IMR-90 (cell line): ENCODE measurements around the gene NFKBIZ. TPM values are rescaled to one million over a fixed set of nuclear protein-coding genes. Genes with fewer than 3 reads are reported as not detected.

Experiments used
- ATAC-seq: fragments of 200-7000 bp; cut with Tn5 transposase; 2 replicates; pipeline ENCODE4 v1.9.1; 2020; ENCODE audit warnings: low read depth, mild to moderate bottlenecking, moderate library complexity
- BruUV-seq: library from RNA; stranded (reverse); fragments of 400-500 nt; replicated peaks from 2 replicates; lab custom pipeline; 2021; lab: Mats Ljungman, UMichigan
- CTCF ChIA-PET: fragments of 300-600 bp; formaldehyde crosslinking; extraction: SDS; loops from one replicate; lab custom pipeline; 2021; ENCODE audit warnings: antibody characterized with exemption; lab: Yijun Ruan, JAX
- POLR2A ChIA-PET: fragments of 300-600 bp; sonication (Branson Sonifier 250); formaldehyde crosslinking; loops from one replicate; lab custom pipeline; 2022; ENCODE audit warnings: antibody characterized with exemption; ENCODE audit not compliant: unreplicated experiment; lab: Charles Lee
- DNase-seq: peaks from one replicate; pipeline ENCODE4 v3.0.0; 2013
- H2AFZ ChIP-seq: replicated peaks from 2 replicates; pipeline ENCODE3; 2013; ENCODE audit warnings: low read length, mild to moderate bottlenecking; ENCODE audit not compliant: poor library complexity
- H2AK5ac ChIP-seq: 2 replicates; pipeline ENCODE4 v1.6.1; 2013; ENCODE audit warnings: low read depth, low read length, inconsistent platforms
- H2AK9ac ChIP-seq: replicated peaks from 2 replicates; pipeline ENCODE3; 2013; ENCODE audit warnings: mild to moderate bottlenecking, low read depth, low read length, moderate library complexity; ENCODE audit not compliant: poor library complexity
- H2BK120ac ChIP-seq: 2 replicates; pipeline ENCODE4 v1.6.1; 2013; ENCODE audit warnings: low read depth, low read length, inconsistent platforms
- H2BK15ac ChIP-seq: 3 replicates; pipeline ENCODE4 v1.6.1; 2013; ENCODE audit warnings: low read depth, low read length, inconsistent platforms
- H2BK20ac ChIP-seq: 2 replicates; pipeline ENCODE4 v1.6.1; 2013; ENCODE audit warnings: low read depth, mild to moderate bottlenecking, inconsistent platforms, low read length, moderate library complexity
- H2BK5ac ChIP-seq: 2 replicates; pipeline ENCODE4 v1.6.1; 2013; ENCODE audit warnings: mild to moderate bottlenecking, low read depth, low read length, inconsistent platforms; ENCODE audit not compliant: poor library complexity, severe bottlenecking
- H3K14ac ChIP-seq: replicated peaks from 2 replicates; pipeline ENCODE4 v1.6.1; 2013; ENCODE audit warnings: low read depth, low read length, inconsistent platforms
- H3K18ac ChIP-seq: 2 replicates; pipeline ENCODE4 v1.6.1; 2013; ENCODE audit warnings: low read depth, low read length, control low read depth
- H3K23ac ChIP-seq: 2 replicates; pipeline ENCODE4 v1.6.1; 2013; ENCODE audit warnings: low read depth, low read length, inconsistent platforms
- H3K27ac ChIP-seq: 2 replicates; pipeline ENCODE4 v1.5.1; 2013; ENCODE audit warnings: mild to moderate bottlenecking, control low read depth, low read length; ENCODE audit not compliant: insufficient read depth
- H3K27me3 ChIP-seq: 2 replicates; pipeline ENCODE4 v1.6.1; 2013; ENCODE audit warnings: low read length; ENCODE audit not compliant: control insufficient read depth, insufficient read depth
- H3K36me3 ChIP-seq: 2 replicates; pipeline ENCODE4 v1.6.1; 2013; ENCODE audit warnings: low read length, mixed read lengths; ENCODE audit not compliant: control insufficient read depth, insufficient read depth
- H3K4ac ChIP-seq: 2 replicates; pipeline ENCODE4 v1.6.1; 2013; ENCODE audit warnings: low read depth, low read length, inconsistent platforms
- H3K4me1 ChIP-seq: 2 replicates; pipeline ENCODE4 v1.6.1; 2013; ENCODE audit warnings: low read length, mixed read lengths; ENCODE audit not compliant: control insufficient read depth, insufficient read depth
- H3K4me2 ChIP-seq: 2 replicates; pipeline ENCODE4 v1.6.1; 2013; ENCODE audit warnings: low read depth, mild to moderate bottlenecking, control low read depth, low read length, moderate library complexity
- H3K4me3 ChIP-seq: 2 replicates; pipeline ENCODE4 v1.5.1; 2013; ENCODE audit warnings: low read depth, mild to moderate bottlenecking, control low read depth, low read length, moderate library complexity; ENCODE audit not compliant: insufficient read depth
- H3K56ac ChIP-seq: 2 replicates; pipeline ENCODE4 v1.6.1; 2013; ENCODE audit warnings: low read length, inconsistent platforms; ENCODE audit not compliant: insufficient read depth; ENCODE audit errors: extremely low read depth
- H3K79me1 ChIP-seq, 2 experiments: 2 replicates each; pipeline ENCODE4 v1.6.1; 2013; ENCODE audit warnings: low read length in 2 of 2, inconsistent platforms in 1 of 2, low read depth in 1 of 2
- H3K9ac ChIP-seq: 2 replicates; pipeline ENCODE4 v1.6.1; 2013; ENCODE audit warnings: low read depth, low read length, control low read depth
- H3K9me1 ChIP-seq: 2 replicates; pipeline ENCODE4 v1.6.1; 2013; ENCODE audit warnings: low read length, inconsistent platforms; ENCODE audit not compliant: insufficient read depth
- H3K9me3 ChIP-seq: 2 replicates; pipeline ENCODE4 v1.6.1; 2013; ENCODE audit warnings: low read length; ENCODE audit not compliant: control insufficient read depth, insufficient read depth
- H4K20me1 ChIP-seq: 2 replicates; pipeline ENCODE4 v1.6.1; 2013; ENCODE audit warnings: low read length, inconsistent platforms; ENCODE audit not compliant: insufficient read depth
- H4K5ac ChIP-seq: 2 replicates; pipeline ENCODE4 v1.6.1; 2013; ENCODE audit warnings: mild to moderate bottlenecking, low read depth, low read length, control low read depth
- H4K8ac ChIP-seq, 2 experiments: 2 replicates each; pipeline ENCODE4 v1.6.1; 2013; ENCODE audit warnings: low read depth in 2 of 2, low read length in 2 of 2, control low read depth in 1 of 2, inconsistent platforms in 1 of 2
- H4K91ac ChIP-seq: 2 replicates; pipeline ENCODE4 v1.6.1; 2013; ENCODE audit warnings: low read depth, low read length, inconsistent platforms; ENCODE audit not compliant: insufficient read depth
- MAFK ChIP-seq: IDR thresholded peaks from 2 replicates; pipeline ENCODE4 v1.6.1; 2012; ENCODE audit warnings: low read depth, low read length, improper control_type of control experiment
- MAZ ChIP-seq: IDR thresholded peaks from 2 replicates; pipeline ENCODE4 v1.6.1; 2012; ENCODE audit warnings: low read depth, mild to moderate bottlenecking, low read length, improper control_type of control experiment, moderate library complexity, borderline replicate concordance
- POLR2A ChIP-seq: IDR thresholded peaks from 2 replicates; pipeline ENCODE4 v1.6.1; 2012; ENCODE audit warnings: mild to moderate bottlenecking, low read depth, low read length
- RCOR1 ChIP-seq: IDR thresholded peaks from 2 replicates; pipeline ENCODE4 v1.6.1; 2012; ENCODE audit warnings: mild to moderate bottlenecking, low read length, improper control_type of control experiment; ENCODE audit not compliant: insufficient replicate concordance
- RFX5 ChIP-seq: IDR thresholded peaks from 2 replicates; pipeline ENCODE4 v1.8.0; 2012; ENCODE audit warnings: low read depth, mild to moderate bottlenecking, low read length, moderate library complexity
- SMC3 ChIP-seq: fragments of 150-350 bp; IDR thresholded peaks from 2 replicates; pipeline ENCODE4 v1.6.1; 2016; ENCODE audit warnings: low read depth, mild to moderate bottlenecking, antibody characterized with exemption, low read length, moderate library complexity
- WGBS, 2 experiments: methylation state at CpG; one replicate each; pipeline versions ENCODE4 v1.1.5 to v1.1.7; 2013; ENCODE audit warnings: missing lambda C conversion rate in 2 of 2; ENCODE audit not compliant: insufficient read length in 1 of 2; ENCODE audit errors: extremely low coverage in 2 of 2; 5-methylcytosine and 5-hydroxymethylcytosine counted together
- dilution Hi-C: fragments of 300-500 bp; cut with HindIII; formaldehyde crosslinking; loops from one replicate; pipeline ENCODE4 v1.14.3; 2018; ENCODE audit warnings: low sequenced_read_pairs; ENCODE audit not compliant: unreplicated experiment
- in situ Hi-C: fragments of 300-500 bp; cut with MboI; formaldehyde crosslinking; loops from 3 replicates; pipeline ENCODE4 v1.14.3; 2019; ENCODE audit warnings: low sequenced_read_pairs, inconsistent platforms, mixed read lengths
- intact Hi-C: fragments of 100-400 bp; cut with micrococcal nuclease; formaldehyde crosslinking; loops from 2 replicates; pipeline ENCODE4 v1.10.0; 2022
- polyA plus RNA-seq, 3 experiments: library from polyadenylated mRNA; depleted of rRNA; stranded (reverse); fragments of >200 nt; gene quantifications; 2 replicates each; pipeline ENCODE4 v1.2.3, GENCODE V29; 2012; ENCODE audit warnings: low replicate concordance in 1 of 3
- total RNA-seq: library from RNA; depleted of rRNA; stranded (reverse); fragments of >200 nt; gene quantifications from 2 replicates; pipeline ENCODE4 v1.2.3, GENCODE V29; 2012

Gene NFKBIZ
- total and polyA plus RNA-seq, 2 of the 4 experiments (the other 2 are of a cell fraction): 35.0 to 40.9 TPM

DNA sequence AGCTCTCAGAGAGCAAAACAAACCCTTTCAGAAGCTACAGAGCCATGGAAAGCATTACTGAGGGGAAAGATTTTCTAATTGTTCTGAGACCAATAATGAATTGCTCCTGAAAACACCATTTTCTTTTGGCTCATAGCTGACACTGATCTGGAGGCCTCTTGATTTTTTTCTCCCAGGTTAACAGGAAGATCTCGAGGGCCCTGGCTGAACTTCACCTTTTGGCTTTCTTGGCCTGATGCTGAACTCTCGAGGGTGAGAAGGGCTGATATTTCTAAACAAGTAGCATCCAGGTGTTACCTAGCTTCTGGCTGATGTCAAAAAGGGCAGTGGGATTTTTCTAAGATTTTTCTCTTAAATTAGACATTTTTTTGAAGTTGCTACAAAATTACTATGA lies 19.9 kb upstream of the NFKBIZ start:
- H2BK5ac ChIP-seq: peak overlapping the region; percentile 19
- H4K91ac ChIP-seq: no peak overlapping the region
- H2AFZ ChIP-seq: peak overlapping the region; percentile 88
- H2AK5ac ChIP-seq: peak overlapping the region; percentile 38; the same call in 1 of the 2 replicates
- ATAC-seq (no peak), DNase-seq (no peak)
- peak overlapping the region; percentile 97 for H3K23ac ChIP-seq
- TF ChIP-seq RFX5: no peak
- no peak for TF ChIP-seq MAZ
- no peak for TF ChIP-seq MAFK
- TF ChIP-seq RCOR1: no peak
- TF ChIP-seq SMC3: no peak
- TF ChIP-seq POLR2A: no peak
- no peak overlapping the region for H4K5ac ChIP-seq
- no peaks in the 10 kb centered on the region for H3K27me3 ChIP-seq
- in situ Hi-C loops: no loop called here
- no peaks in the 10 kb centered on the region for H3K9me1 ChIP-seq
- no peak overlapping the region for H2AK9ac ChIP-seq
- H3K79me1 ChIP-seq: peaks cover 10 to 30% of the 10 kb centered on the region in 2 experiments; a peak in 3 of 4 replicates
- H3K4me1 ChIP-seq: peaks cover 4% of the 10 kb centered on the region; the same call in 1 of the 2 replicates
- POLR2A ChIA-PET: interaction anchor here (0.6 kb wide), 1 partner anchor 694 kb away, joined by 5 read pairs; no protein-coding TSS in a partner anchor
- no CpG with 5 or more reads among the region's 2 CpGs for WGBS, 2 experiments
- no peaks in the 10 kb centered on the region for H3K36me3 ChIP-seq
- intact Hi-C loops: no loop called here
- H2BK120ac ChIP-seq: peak overlapping the region; percentile 28
- dilution Hi-C loops: no loop called here
- no peak overlapping the region; the same call in 1 of the 2 replicates for H3K56ac ChIP-seq
- H4K20me1 ChIP-seq: no peaks in the 10 kb centered on the region
- H3K27ac ChIP-seq: peak overlapping the region; percentile 0; the same call in 1 of the 2 replicates
- H3K18ac ChIP-seq: no peak overlapping the region
- BruUV-seq: no TSS peak
- H3K4me3 ChIP-seq: no peak overlapping the region
- H3K9me3 ChIP-seq: no peaks in the 10 kb centered on the region
- H2BK20ac ChIP-seq: 0 out of 2 replicates have a peak overlapping the region, but pooled peaks have one; percentile 2
- peak overlapping the region; percentile 79 for H3K4me2 ChIP-seq
- peak overlapping the region; percentile 77 for H3K14ac ChIP-seq
- CTCF ChIA-PET: interaction anchor here (0.8 to 0.9 kb wide), 2 partner anchors 26 to 400 kb away, joined by 3 read pairs; no protein-coding TSS in a partner anchor
- H2BK15ac ChIP-seq: peak overlapping the region; percentile 45; the same call in 1 of the 3 replicates
- peak overlapping the region in 1 of 2 experiments; percentile 80; a peak in 2 of 4 replicates for H4K8ac ChIP-seq
- H3K4ac ChIP-seq: peak overlapping the region; percentile 63; the same call in 1 of the 2 replicates
- H3K9ac ChIP-seq: peak overlapping the region; percentile 33; the same call in 1 of the 2 replicates
